Liver (tissue), 3 donors: ENCODE data around the gene TIMM22.
"Not testable (repeated sequence)": the region's sequence is repeated elsewhere in the genome, so short reads cannot be mapped to it uniquely, and the experiment has no call there.

Source experiments
- ATF3 ChIP-seq: IDR thresholded peaks from 2 replicates; pipeline ENCODE4 v1.6.1; 2016; ENCODE audit warnings: antibody characterized with exemption
- CTCF ChIP-seq: fragments of 150-350 bp; IDR thresholded peaks from 2 replicates; pipeline ENCODE4 v1.5.1; 2017; ENCODE audit warnings: improper control_type of control experiment, low read depth, low read length; ENCODE audit not compliant: missing input control
- FOXA1 ChIP-seq: IDR thresholded peaks from 2 replicates; pipeline ENCODE4 v1.6.1; 2016; ENCODE audit warnings: antibody characterized with exemption
- HNF4A ChIP-seq, 2 donors: conservative IDR thresholded peaks; 2 replicates each; pipeline ENCODE4 v1.6.1; 2016; ENCODE audit warnings: antibody characterized with exemption in 2 of 2, mild to moderate bottlenecking in 2 of 2
- MAX ChIP-seq: IDR thresholded peaks from 2 replicates; pipeline ENCODE4 v1.6.1; 2016; ENCODE audit warnings: antibody characterized with exemption
- RAD21 ChIP-seq, 2 donors: IDR thresholded peaks; 2 replicates each; pipeline ENCODE4 v1.6.1; 2016; ENCODE audit warnings: antibody characterized with exemption in 2 of 2, mild to moderate bottlenecking in 2 of 2
- REST ChIP-seq: IDR thresholded peaks from 2 replicates; pipeline ENCODE4 v1.6.1; 2016; ENCODE audit warnings: antibody characterized with exemption, mild to moderate bottlenecking
- SP1 ChIP-seq: IDR thresholded peaks from 2 replicates; pipeline ENCODE4 v1.6.1; 2018; ENCODE audit warnings: antibody characterized with exemption, mild to moderate bottlenecking
- donor health status: healthy.
- donor health status: healthy.

- TF ChIP-seq CTCF; FOXA1; MAX; SP1; REST; ATF3; RAD21 (IDR thresholded peaks at IDR 0.05); HNF4A (conservative IDR thresholded peaks at IDR 0.05): not testable (repeated sequence)
Observed at GRCh38 chr17:1048516-1049115, 51.7 kb downstream of the TIMM22 start.
